HG02943 (cell line): ENCODE measurements around the gene LY9.

ENCODE experiments used
- ATAC-seq: cut with Tn5 transposase; IDR thresholded peaks from one replicate; pipeline ENCODE4 v1.9.1; 2021; ENCODE audit warnings: mild to moderate bottlenecking, low read depth, moderate library complexity; ENCODE audit not compliant: unreplicated experiment

LY9 gene

GRCh38 chr1:160795951-160796383, at the start of gene LY9:
Gene LY9 (plus strand): TSS chr1:160796174. CDS start chr1:160796188, 14 bp downstream.
- ATAC-seq: peak; percentile 66

- no peak for ATAC-seq
Measured at GRCh38 chr1:160746836-160747500, 49.0 kb upstream of the LY9 start.

- no peak for ATAC-seq
Measured at GRCh38 chr1:160747717-160748116, 48.3 kb upstream of the LY9 start.

- ATAC-seq: no peak
Measured at GRCh38 chr1:160748181-160748877, 47.6 kb upstream of the LY9 start.

GRCh38 chr1:160748878-160749269, 47.1 kb upstream of the LY9 start:
- no peak for ATAC-seq

- no peak for ATAC-seq
Measured at GRCh38 chr1:160750608-160751007, 45.4 kb upstream of the LY9 start.

- no peak for ATAC-seq
Measured at GRCh38 chr1:160752406-160752805, 43.6 kb upstream of the LY9 start.

GRCh38 chr1:160752924-160753323, 43.0 kb upstream of the LY9 start:
- ATAC-seq: no peak

- ATAC-seq: no peak
Measured at GRCh38 chr1:160753594-160753993, 42.4 kb upstream of the LY9 start.

GRCh38 chr1:160755461-160755860, 40.5 kb upstream of the LY9 start:
- ATAC-seq: no peak

GRCh38 chr1:160755911-160756848, 39.8 kb upstream of the LY9 start:
- no peak for ATAC-seq

GRCh38 chr1:160756849-160757201, 39.1 kb upstream of the LY9 start:
- ATAC-seq: no peak

- ATAC-seq: no peak
Measured at GRCh38 chr1:160758521-160758920, 37.5 kb upstream of the LY9 start.

- ATAC-seq: no peak
Measured at GRCh38 chr1:160759740-160760139, 36.2 kb upstream of the LY9 start.

- no peak for ATAC-seq
Measured at GRCh38 chr1:160761046-160761445, 34.9 kb upstream of the LY9 start.

- ATAC-seq: no peak
Measured at GRCh38 chr1:160761886-160762285, 34.1 kb upstream of the LY9 start.

GRCh38 chr1:160763993-160764392, 32.0 kb upstream of the LY9 start:
- no peak for ATAC-seq

- ATAC-seq: no peak
Measured at GRCh38 chr1:160767395-160768294, 28.3 kb upstream of the LY9 start.

- ATAC-seq: no peak
Measured at GRCh38 chr1:160768295-160768657, 27.7 kb upstream of the LY9 start.

GRCh38 chr1:160772331-160772730, 23.6 kb upstream of the LY9 start:
- no peak for ATAC-seq
